PC-3 (cell line): ENCODE results near the gene PIGC.

Source experiments
- EZH2 ChIP-seq: fragments of 300-600 bp; sonication (generic); IDR thresholded peaks from one replicate; pipeline ENCODE4 v1.6.1; 2017; ENCODE audit warnings: antibody characterized with exemption, mild to moderate bottlenecking, low read length; ENCODE audit not compliant: unreplicated experiment
- EZH2phosphoT487 ChIP-seq: fragments of 300-600 bp; sonication (generic); IDR thresholded peaks from 2 replicates; pipeline ENCODE4 v1.6.1; 2018; ENCODE audit warnings: mild to moderate bottlenecking, antibody characterized with exemption, low read length, borderline replicate concordance
- TF ChIP-seq, protein P1 (sequence below): fragments of 300-600 bp; sonication (generic); conservative IDR thresholded peaks from 2 replicates; pipeline ENCODE4 v1.5.1; 2017; ENCODE audit warnings: antibody characterized with exemption, low read depth, mild to moderate bottlenecking, low read length

DNA sequence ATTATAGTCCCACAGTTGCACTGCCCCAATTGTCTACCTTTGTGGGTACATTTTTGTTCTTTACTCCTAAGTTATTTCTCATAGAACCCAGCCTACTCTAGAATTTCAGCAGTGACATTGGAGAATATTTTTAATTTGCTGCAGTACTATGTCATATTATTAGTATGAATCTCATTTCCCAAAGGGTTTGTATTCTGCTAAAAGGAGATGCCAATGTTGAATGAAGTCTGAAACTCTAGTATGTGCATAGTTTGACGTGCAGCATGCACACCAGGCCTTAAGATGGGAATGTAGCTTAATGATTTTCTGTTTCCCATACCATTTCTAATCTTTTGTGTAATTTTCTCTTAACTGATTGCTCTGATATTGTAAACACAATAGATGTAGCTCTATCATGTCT, 33.8 kb downstream of the PIGC start:
- TF ChIP-seq, protein P1, sequence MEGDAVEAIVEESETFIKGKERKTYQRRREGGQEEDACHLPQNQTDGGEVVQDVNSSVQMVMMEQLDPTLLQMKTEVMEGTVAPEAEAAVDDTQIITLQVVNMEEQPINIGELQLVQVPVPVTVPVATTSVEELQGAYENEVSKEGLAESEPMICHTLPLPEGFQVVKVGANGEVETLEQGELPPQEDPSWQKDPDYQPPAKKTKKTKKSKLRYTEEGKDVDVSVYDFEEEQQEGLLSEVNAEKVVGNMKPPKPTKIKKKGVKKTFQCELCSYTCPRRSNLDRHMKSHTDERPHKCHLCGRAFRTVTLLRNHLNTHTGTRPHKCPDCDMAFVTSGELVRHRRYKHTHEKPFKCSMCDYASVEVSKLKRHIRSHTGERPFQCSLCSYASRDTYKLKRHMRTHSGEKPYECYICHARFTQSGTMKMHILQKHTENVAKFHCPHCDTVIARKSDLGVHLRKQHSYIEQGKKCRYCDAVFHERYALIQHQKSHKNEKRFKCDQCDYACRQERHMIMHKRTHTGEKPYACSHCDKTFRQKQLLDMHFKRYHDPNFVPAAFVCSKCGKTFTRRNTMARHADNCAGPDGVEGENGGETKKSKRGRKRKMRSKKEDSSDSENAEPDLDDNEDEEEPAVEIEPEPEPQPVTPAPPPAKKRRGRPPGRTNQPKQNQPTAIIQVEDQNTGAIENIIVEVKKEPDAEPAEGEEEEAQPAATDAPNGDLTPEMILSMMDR: no peak
- TF ChIP-seq EZH2 (no peak), EZH2phosphoT487 (no peak)
